ENCODE data around the gene COMMD1.
"Not testable (repeated sequence)": the region's sequence is repeated elsewhere in the genome, so short reads cannot be mapped to it uniquely, and the experiment has no call there.

COMMD1 gene

DNA sequence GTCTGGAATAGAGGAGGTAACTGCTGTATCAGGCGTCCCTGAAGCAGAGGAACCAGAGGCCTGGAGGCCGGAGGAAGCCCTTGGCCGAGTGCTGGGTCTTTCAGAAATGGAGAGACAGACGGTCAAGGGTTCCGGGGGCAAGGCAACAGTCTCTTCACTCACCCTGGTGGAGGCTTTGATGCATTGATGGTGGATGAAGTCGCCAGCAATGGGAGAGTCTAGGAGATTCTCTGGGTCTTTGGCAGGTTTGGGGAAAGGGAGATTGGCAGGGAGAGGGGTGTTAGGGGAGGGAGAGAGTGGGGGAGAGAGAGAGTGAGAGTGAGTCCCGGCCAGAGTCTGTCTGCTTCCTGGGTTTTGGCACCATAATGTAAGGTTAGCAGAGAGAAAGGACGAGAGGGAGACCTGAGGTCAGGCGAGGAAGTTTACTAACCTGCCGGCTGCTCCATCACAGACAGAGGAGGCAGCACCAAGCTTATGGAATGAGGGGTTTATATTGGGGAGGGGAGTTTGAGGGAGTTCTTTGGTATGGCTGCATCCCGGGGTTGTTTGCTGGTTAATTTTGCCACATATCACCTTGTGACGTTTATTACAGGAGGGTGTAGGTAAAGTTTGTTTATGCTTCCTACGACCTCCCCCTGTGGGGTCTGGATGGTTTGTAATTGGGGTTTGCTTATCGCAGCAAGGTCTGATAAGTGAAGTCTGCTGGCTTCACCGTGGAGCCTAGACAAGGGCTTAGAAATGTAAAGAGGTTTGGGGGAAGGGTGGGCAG, 19.6 kb downstream of the COMMD1 start:
- DNase-seq (ENCODE audit: low read depth, low spot score) = no peak

GRCh38 chr2:61926531-61927477, 21.3 kb downstream of the COMMD1 start:
- no peak for DNase-seq (ENCODE audit: low read depth, low spot score)

GRCh38 chr2:61928826-61929461, 23.5 kb downstream of the COMMD1 start:
- no peak for DNase-seq (ENCODE audit: low read depth, low spot score)

GRCh38 chr2:61937098-61937497, 31.6 kb downstream of the COMMD1 start:
- DNase-seq (ENCODE audit: low read depth, low spot score) = no peak

- DNase-seq (ENCODE audit: low read depth, low spot score) = no peak
Observed at GRCh38 chr2:61937886-61938285, 32.4 kb downstream of the COMMD1 start.

DNA sequence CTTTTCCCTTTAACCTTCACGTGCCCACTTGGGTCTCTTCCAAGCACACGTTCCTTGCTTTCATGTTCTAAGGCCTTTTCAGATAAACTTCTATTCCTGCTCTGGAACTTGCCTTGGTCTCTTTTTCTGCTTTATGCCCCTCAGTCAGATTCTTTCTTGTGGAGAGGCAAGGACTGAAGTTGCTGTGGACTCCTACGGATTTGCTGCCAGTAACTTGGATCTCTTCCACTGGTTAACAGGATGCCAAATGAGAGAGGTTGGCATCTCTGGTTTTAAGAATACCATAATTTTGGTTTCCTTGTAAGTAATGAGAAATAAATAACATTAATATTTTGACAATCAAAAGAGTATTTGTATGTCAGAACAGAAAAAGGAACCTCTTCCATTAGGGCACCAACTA, 33.0 kb downstream of the COMMD1 start:
- no peak for DNase-seq (ENCODE audit: low read depth, low spot score)

DNA sequence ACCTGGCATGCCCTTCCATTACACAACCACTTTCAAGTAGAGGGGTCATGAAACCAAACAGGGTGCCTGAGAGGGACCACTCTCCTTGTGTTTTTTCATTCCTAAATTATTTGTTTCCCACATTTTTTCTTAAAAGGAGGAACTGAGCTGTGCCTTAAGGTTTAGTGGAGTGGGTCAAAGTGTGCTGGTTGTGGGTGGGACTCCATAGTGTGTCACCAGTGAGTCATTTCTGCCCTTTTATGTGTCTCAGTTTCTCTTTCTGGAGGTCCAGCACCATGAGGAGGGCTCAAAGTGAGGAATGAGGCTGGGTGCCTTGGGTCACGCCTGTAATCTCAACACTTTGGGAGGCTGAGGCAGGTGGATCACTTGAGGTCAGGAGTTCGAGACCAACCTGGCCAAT, 37.8 kb downstream of the COMMD1 start:
- no peak for DNase-seq (ENCODE audit: low read depth, low spot score)

GRCh38 chr2:61946666-61947065, 41.2 kb downstream of the COMMD1 start:
- no peak for DNase-seq (ENCODE audit: low read depth, low spot score)

DNA sequence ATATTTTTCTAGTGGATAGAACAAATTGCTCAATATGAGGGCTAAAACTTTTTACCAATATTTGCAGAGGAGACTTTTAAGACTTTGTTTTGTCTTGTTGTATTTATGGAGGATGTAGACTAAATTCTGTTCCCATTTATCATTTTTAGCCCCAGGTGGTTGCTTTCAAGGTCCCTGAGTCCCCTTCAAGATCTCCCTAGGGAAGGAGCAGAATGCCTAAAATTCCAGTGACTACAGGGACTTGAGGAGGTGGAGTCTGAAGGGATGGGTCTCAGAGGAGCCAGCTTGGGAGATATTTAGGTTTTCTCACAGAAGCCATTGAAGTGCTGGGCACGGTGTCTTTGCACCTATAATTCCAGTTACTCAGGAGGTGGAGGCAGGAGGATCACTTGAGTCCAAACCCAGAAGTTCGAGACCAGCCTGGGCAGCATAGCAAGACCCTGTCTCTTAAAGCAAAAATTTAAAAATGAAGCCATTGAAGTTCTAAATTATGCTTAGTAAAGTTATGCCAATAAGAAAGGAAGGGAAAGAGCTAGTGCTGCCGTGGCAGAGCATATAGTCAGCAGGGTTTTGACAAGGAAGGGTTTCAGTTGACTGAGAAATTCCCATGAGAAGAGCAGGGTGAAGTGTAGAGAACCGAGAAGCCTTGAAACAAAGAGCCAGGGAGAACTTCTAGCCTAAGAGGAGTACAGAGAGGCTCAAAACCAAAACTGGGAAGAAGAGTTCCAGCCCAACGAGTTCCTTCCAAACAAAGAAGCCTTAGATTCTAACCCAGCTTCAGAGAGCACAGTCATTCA, 43.4 kb downstream of the COMMD1 start:
- no peak for DNase-seq (ENCODE audit: low read depth, low spot score)

- no peak for DNase-seq (ENCODE audit: low read depth, low spot score)
Observed at GRCh38 chr2:61949458-61949713, 43.9 kb downstream of the COMMD1 start.

DNA sequence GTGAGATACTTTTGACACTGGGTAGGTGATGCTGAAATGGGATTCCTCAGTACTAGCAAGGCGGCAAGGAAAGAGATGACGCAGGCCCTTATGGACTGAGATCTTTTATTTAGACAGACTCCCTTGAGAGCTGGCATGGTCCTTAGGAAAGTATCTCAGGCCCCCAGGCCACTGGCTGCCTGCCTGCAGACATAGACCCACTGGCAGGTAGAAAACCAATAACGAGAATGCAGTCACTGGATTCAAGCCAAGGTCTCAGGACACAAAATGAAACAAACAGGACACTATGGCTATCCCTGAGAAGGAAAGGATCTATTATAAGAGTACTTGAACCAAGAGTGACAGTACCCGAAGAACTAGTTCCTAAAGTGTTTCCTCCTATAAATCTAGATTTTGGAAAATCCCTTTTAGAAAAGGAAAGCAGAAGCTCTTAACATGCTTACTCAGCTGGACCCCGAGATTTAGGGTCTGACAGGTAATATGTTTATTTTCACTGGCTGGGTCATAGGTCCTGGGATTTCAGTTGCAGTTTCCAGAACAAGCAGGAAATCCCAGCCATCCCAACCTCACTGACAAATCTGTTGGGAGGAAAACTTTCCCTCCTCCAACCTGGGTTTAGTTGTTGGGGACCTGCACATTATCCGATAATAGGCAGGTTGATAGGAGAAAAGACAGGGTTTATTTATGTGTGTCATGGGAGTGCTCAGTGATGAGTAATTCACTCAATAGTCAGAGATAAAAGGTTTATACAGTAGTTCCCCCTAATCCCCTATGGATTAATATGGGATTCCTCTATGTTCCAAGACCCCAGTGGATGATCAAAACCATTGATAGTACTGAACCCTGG, 44.5 kb downstream of the COMMD1 start:
- no peak for DNase-seq (ENCODE audit: low read depth, low spot score)

DNA sequence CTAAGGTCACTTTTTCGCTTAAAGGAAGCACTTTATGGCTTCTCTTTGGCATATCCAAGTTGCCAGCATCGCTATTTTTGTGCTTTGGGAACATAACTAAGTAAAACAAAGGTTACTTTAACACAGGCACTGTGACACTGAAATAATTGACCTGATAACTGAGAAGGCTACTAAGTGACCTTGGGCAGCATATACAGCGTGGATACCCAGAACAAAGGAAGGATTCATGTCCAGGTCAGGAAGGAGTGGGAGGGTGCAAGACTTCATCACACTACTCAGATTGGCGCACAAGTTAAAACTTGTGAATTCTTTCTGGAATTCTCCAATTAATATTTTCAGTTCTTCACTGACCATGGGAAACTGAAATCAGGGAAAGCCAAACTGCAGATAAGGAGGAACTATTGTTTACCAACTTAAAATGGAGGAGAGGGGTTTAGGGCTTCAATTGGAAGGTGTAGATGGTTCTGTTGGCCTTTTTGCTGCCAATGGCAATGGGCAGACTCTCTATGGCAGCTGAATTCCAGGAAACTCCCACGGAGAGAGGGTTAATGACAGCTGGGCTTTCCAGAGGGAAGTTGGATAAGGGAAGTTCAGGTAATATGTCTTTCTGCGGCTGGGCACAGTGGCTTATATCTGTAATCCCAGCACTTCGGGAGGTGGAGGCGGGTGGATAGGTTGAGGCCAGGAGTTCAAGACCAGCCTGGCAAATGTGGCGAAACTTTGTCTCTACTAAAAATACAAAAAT, 45.3 kb downstream of the COMMD1 start:
- DNase-seq (ENCODE audit: low read depth, low spot score) = no peak

DNA sequence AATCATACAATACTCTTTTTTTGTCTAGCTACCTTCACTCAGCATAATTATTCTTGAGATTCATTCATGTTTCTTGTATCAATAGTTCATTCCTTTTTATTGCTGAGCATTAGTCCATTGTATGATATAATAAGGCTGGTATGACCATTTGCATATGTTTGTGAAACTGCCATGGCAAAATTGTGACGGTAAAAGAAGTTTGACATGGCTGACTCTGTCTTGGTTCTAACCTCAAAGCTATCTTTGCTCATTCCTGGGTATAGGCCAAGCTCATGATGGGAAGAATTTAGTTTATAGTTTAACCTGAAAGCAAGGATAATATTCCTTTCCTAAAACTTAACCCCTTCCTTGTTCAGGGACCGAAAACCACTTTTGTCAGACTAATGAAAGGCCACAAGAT, 46.4 kb downstream of the COMMD1 start:
- no peak for DNase-seq (ENCODE audit: low read depth, low spot score)

DNA sequence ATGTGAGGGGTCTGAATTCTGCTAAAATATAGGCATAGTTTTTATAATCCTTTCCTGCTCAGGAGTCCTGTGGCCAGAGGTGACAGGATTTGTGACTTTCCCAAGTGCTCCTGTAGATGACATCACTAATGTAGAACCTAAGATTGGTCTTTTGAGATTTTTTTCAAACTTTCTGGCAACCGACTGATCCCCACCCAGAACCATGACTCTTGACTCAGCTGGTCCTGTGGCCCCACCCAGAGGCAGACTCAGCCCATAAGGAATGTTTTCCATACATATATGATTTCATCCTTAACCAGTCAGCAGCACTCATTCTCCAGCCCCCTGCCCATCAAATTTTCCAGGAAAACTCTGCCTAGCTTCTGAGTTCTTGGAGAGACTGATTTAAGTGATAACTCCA, 46.8 kb downstream of the COMMD1 start:
- DNase-seq (ENCODE audit: low read depth, low spot score) = no peak

GRCh38 chr2:61954856-61955255, 49.4 kb downstream of the COMMD1 start:
- not testable (repeated sequence) for DNase-seq (ENCODE audit: low read depth, low spot score)

DNA sequence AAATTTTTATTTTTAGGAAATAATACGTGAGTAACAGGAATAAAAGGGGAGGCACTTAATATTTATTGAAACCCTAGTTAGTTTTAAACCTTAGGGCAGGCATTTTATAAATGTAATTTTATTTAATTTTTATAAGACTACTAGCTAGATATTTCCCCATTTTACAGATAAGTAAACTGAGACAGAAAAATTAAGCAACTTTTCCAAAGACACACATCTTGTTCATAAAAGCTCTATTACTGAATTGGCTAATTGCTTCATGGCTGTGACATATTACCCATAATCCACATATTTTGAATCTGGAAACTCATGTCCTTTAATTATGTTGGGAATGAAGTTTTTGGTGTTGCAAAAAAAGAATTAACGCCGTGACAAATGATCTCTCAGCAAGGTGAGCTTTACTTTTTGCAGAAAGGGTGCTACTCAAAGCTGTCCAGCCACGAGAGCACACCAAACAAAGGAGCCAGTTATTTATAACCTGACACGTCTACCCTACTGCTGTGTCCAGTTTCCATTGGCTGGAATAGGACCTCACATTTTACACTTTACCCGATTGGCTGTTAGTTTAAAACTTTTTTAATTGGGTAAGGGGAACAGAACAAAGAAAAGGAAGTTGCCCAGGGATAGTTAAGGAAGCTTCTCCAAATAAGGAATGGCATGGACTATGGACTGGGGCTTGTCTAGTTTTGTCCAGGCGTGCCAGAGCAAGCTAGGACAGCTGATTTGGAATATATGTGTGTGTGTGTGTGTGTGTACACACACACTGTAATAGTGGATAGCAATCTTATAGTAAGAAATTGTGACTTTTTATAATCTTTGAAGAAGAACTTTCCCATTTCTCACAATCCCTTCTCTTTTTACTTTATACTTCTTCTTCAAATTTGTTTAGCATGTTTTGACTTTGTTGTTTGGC, 54.2 kb downstream of the COMMD1 start:
- DNase-seq (ENCODE audit: low read depth, low spot score) = no peak

- DNase-seq (ENCODE audit: low read depth, low spot score) = no peak
Observed at GRCh38 chr2:61961231-61961901, 55.9 kb downstream of the COMMD1 start.

All from iPS DF 19.7 (cell line).